ENCODE results near the gene UNC13B.
"Not testable (repeated sequence)": the region's sequence is repeated elsewhere in the genome, so short reads cannot be mapped to it uniquely, and the experiment has no call there.

UNC13B gene

GRCh38 chr9:35229779-35230143 lies 68.0 kb downstream of the UNC13B start:
- DNase-seq (ENCODE audit: low read depth, low spot score): no peak
- TF ChIP-seq, protein P1, sequence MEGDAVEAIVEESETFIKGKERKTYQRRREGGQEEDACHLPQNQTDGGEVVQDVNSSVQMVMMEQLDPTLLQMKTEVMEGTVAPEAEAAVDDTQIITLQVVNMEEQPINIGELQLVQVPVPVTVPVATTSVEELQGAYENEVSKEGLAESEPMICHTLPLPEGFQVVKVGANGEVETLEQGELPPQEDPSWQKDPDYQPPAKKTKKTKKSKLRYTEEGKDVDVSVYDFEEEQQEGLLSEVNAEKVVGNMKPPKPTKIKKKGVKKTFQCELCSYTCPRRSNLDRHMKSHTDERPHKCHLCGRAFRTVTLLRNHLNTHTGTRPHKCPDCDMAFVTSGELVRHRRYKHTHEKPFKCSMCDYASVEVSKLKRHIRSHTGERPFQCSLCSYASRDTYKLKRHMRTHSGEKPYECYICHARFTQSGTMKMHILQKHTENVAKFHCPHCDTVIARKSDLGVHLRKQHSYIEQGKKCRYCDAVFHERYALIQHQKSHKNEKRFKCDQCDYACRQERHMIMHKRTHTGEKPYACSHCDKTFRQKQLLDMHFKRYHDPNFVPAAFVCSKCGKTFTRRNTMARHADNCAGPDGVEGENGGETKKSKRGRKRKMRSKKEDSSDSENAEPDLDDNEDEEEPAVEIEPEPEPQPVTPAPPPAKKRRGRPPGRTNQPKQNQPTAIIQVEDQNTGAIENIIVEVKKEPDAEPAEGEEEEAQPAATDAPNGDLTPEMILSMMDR (IDR thresholded peaks at IDR 0.05; ENCODE audit: insufficient read depth, low read length, missing control alignments): no peak
- no peak overlapping the region for H3K4me3 ChIP-seq (ENCODE audit: low read depth, low read length)
- ChIA-PET CTCF (no interaction called here), POLR2A (no interaction called here)

- no peak for DNase-seq (ENCODE audit: low read depth, low spot score)
- ChIA-PET CTCF (no interaction called here), POLR2A (no interaction called here)
- TF ChIP-seq, protein P1 (IDR thresholded peaks at IDR 0.05; ENCODE audit: insufficient read depth, low read length, missing control alignments): no peak
- no peak overlapping the region for H3K4me3 ChIP-seq (ENCODE audit: low read depth, low read length)
Measured at GRCh38 chr9:35232867-35233544, 71.2 kb downstream of the UNC13B start.

DNA sequence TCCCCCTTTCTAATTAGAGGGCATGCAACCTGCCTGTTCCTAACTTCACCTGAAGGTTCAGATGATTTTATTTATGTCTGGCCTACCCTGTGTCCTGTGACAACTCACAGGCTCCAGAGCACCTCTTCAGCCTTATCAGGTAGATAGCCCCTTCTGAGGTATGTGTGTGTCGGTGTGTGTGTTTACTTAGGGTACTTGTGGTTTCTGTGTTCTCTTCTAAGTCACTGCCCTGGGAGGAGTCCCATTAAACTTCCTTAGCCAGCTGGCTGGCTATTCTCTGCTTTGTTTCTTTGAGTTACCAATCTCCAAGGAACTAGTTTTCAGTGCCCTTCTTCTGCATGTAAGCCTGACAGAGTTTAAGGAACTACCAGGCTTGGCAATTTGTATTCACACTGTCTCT lies 74.9 kb downstream of the UNC13B start:
- TF ChIP-seq, protein P1 (IDR thresholded peaks at IDR 0.05; ENCODE audit: insufficient read depth, low read length, missing control alignments): no peak
- no peak overlapping the region for H3K4me3 ChIP-seq (ENCODE audit: low read depth, low read length)
- ChIA-PET CTCF (interaction anchor here (1.2 to 1.5 kb wide), 2 partner anchors 22 to 242 kb away, joined by 3 read pairs; no protein-coding TSS in a partner anchor), POLR2A (no interaction called here)
- DNase-seq (ENCODE audit: low read depth, low spot score): no peak

- no peak overlapping the region for H3K4me3 ChIP-seq (ENCODE audit: low read depth, low read length)
- ChIA-PET CTCF (interaction anchor here (1.2 to 1.5 kb wide), 2 partner anchors 22 to 242 kb away, joined by 3 read pairs; no protein-coding TSS in a partner anchor), POLR2A (no interaction called here)
- no peak for DNase-seq (ENCODE audit: low read depth, low spot score)
- TF ChIP-seq, protein P1 (IDR thresholded peaks at IDR 0.05; ENCODE audit: insufficient read depth, low read length, missing control alignments): no peak
Measured at GRCh38 chr9:35237311-35237710, 75.5 kb downstream of the UNC13B start.

DNA sequence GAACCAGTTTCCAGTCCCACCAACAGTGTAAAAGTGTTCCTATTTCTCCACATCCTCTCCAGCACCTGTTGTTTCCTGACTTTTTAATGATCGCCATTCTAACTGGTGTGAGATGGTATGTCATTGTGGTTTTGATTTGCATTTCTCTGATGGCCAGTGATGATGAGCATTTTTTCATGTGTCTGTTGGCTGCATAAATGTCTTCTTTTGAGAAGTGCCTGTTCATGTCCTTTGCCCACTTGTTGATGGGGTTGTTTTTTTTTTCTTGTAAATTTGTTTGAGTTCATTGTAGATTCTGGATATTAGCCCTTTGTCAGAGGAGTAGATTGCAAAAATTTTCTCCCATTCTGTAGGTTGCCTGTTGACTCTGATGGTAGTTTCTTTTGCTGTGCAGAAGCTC lies 84.1 kb downstream of the UNC13B start:
- DNase-seq (ENCODE audit: low read depth, low spot score); H3K4me3 ChIP-seq (ENCODE audit: low read depth, low read length); POLR2A ChIA-PET: not testable (repeated sequence)
- CTCF ChIA-PET: interaction anchor here (1.4 kb wide), 1 partner anchor 34 kb away, joined by 3 read pairs; no protein-coding TSS in a partner anchor

- no peak overlapping the region for H3K4me3 ChIP-seq (ENCODE audit: low read depth, low read length)
- TF ChIP-seq, protein P1 (IDR thresholded peaks at IDR 0.05; ENCODE audit: insufficient read depth, low read length, missing control alignments): no peak
- POLR2A ChIA-PET: no interaction called here
- DNase-seq (ENCODE audit: low read depth, low spot score): no peak
- CTCF ChIA-PET: no interaction called here
Measured at GRCh38 chr9:35253075-35253474, 91.3 kb downstream of the UNC13B start.

- TF ChIP-seq, protein P1 (IDR thresholded peaks at IDR 0.05; ENCODE audit: insufficient read depth, low read length, missing control alignments): no peak
- CTCF ChIA-PET: no interaction called here
- DNase-seq (ENCODE audit: low read depth, low spot score): no peak
- POLR2A ChIA-PET: no interaction called here
- H3K4me3 ChIP-seq (ENCODE audit: low read depth, low read length): no peak overlapping the region
Measured at GRCh38 chr9:35254237-35254636, 92.4 kb downstream of the UNC13B start.

All from AG04449 (cell line).